Endothelial cell of umbilical vein (primary cell): Measurements from ENCODE around the gene TRRAP. TPM values are rescaled to one million over a fixed set of nuclear protein-coding genes. Genes with fewer than 3 reads are reported as not detected.

ENCODE experiments used
- BruUV-seq: library from RNA; stranded (reverse); fragments of 400-500 nt; replicated peaks from 2 replicates; lab custom pipeline; 2021; lab: Mats Ljungman, UMichigan
- CTCF ChIA-PET: fragments of 300-600, 350-600 bp; sonication (Branson Sonifier 250); formaldehyde crosslinking; loops from one replicate; lab custom pipeline; 2021; ENCODE audit warnings: antibody characterized with exemption, inconsistent platforms; lab: Charles Lee
- POLR2A ChIA-PET: fragments of 300-600, 350-600 bp; sonication (Branson Sonifier 250); formaldehyde crosslinking; loops from one replicate; lab custom pipeline; 2021; ENCODE audit warnings: antibody characterized with exemption, inconsistent platforms; lab: Charles Lee
- DNase-seq: peaks from one replicate; pipeline ENCODE4 v3.0.0-alpha.2; 2011; ENCODE audit warnings: low read depth, low spot score
- FAIRE-seq: peaks from 2 replicates; lab custom pipeline; 2011; peaks lifted over from hg19 to GRCh38; lab: Jason Lieb, UNC
- H2AFZ ChIP-seq: 2 replicates; pipeline ENCODE4 v1.6.0; 2012; ENCODE audit warnings: low read depth, low read length, control low read depth, inconsistent platforms
- H3K27ac ChIP-seq: 2 replicates; pipeline ENCODE4 v1.5.1; 2011; ENCODE audit warnings: low read depth, mild to moderate bottlenecking, control low read depth, low read length, moderate library complexity; ENCODE audit not compliant: insufficient read depth
- H3K27me3 ChIP-seq, 2 experiments: 2 replicates each; pipeline versions ENCODE4 v1.6.0 to v1.6.1; 2011; ENCODE audit warnings: low read length in 2 of 2, mixed read lengths in 1 of 2; ENCODE audit not compliant: control insufficient read depth in 2 of 2, insufficient read depth in 2 of 2
- H3K36me3 ChIP-seq, 2 experiments: 2 replicates in 1 of 2; 3 replicates in 1 of 2; pipeline ENCODE4 v1.5.1; 2011; ENCODE audit warnings: low read length in 2 of 2, mild to moderate bottlenecking in 1 of 2, moderate library complexity in 1 of 2; ENCODE audit not compliant: control insufficient read depth in 2 of 2, insufficient read depth in 2 of 2; ENCODE audit errors: extremely low read depth in 1 of 2
- H3K4me1 ChIP-seq: 3 replicates; pipeline ENCODE4 v1.5.1; 2011; ENCODE audit warnings: mild to moderate bottlenecking, low read length; ENCODE audit not compliant: control insufficient read depth, insufficient read depth; ENCODE audit errors: extremely low read depth
- H3K4me2 ChIP-seq: 2 replicates; pipeline ENCODE4 v1.6.1; 2011; ENCODE audit warnings: low read length, control low read depth, mixed read lengths; ENCODE audit not compliant: insufficient read depth
- H3K4me3 ChIP-seq, 3 experiments: fragments of 200-600 bp in 1 of 3; sonication (generic), shearing (Covaris generic) in 1 of 3; replicated peaks in 1 of 3; 2 replicates each; pipeline ENCODE4 v1.5.1; 2011 to 2016; ENCODE audit warnings: control low read depth in 3 of 3, low read length in 3 of 3, mild to moderate bottlenecking in 2 of 3, inconsistent platforms in 1 of 3, low read depth in 1 of 3, moderate library complexity in 1 of 3; ENCODE audit not compliant: insufficient read depth in 1 of 3
- H3K79me2 ChIP-seq: 2 replicates; pipeline ENCODE4 v1.6.0; 2012; ENCODE audit warnings: low read length, inconsistent platforms; ENCODE audit not compliant: control insufficient read depth, insufficient read depth
- H3K9ac ChIP-seq: replicated peaks from 2 replicates; pipeline ENCODE3; 2011; ENCODE audit warnings: low read length, control low read depth; ENCODE audit not compliant: insufficient read depth; ENCODE audit errors: extremely low read depth
- H3K9me1 ChIP-seq: replicated peaks from 3 replicates; pipeline ENCODE4 v1.6.0; 2011; ENCODE audit warnings: mild to moderate bottlenecking, low read length; ENCODE audit not compliant: control insufficient read depth, insufficient read depth; ENCODE audit errors: extremely low read depth
- H3K9me3 ChIP-seq: replicated peaks from 2 replicates; pipeline ENCODE4 v1.5.1; 2012; ENCODE audit warnings: low read length, inconsistent platforms; ENCODE audit not compliant: control insufficient read depth, insufficient read depth
- H4K20me1 ChIP-seq: replicated peaks from 2 replicates; pipeline ENCODE3; 2011; ENCODE audit warnings: mild to moderate bottlenecking, low read length; ENCODE audit not compliant: control insufficient read depth, insufficient read depth; ENCODE audit errors: extremely low read depth
- CTCF ChIP-seq, 2 donors: IDR thresholded peaks; 1 replicate in 1 of 2; 2 replicates in 1 of 2; pipeline ENCODE4 v1.5.1; 2011; ENCODE audit warnings: low read length in 2 of 2, mild to moderate bottlenecking in 2 of 2, moderate library complexity in 2 of 2, control low read depth in 1 of 2, inconsistent platforms in 1 of 2, low read depth in 1 of 2; ENCODE audit not compliant: insufficient read depth in 1 of 2; ENCODE audit errors: extremely low read depth in 1 of 2
- EZH2 ChIP-seq: IDR thresholded peaks from 2 replicates; pipeline ENCODE4 v1.6.1; 2012; ENCODE audit warnings: borderline replicate concordance, low read depth, mild to moderate bottlenecking, moderate library complexity, low read length, inconsistent platforms; ENCODE audit not compliant: severe bottlenecking
- FOS ChIP-seq: IDR thresholded peaks from 2 replicates; pipeline ENCODE4 v1.6.1; 2011; ENCODE audit warnings: mild to moderate bottlenecking, low read length, moderate library complexity, borderline replicate concordance; ENCODE audit not compliant: insufficient read depth
- GATA2 ChIP-seq: IDR thresholded peaks from 2 replicates; pipeline ENCODE4 v1.7.0; 2011; ENCODE audit warnings: low read depth, mild to moderate bottlenecking, moderate library complexity, mixed read lengths, low read length; ENCODE audit not compliant: insufficient read length, insufficient read depth
- JUN ChIP-seq: IDR thresholded peaks from 2 replicates; pipeline ENCODE4 v1.6.1; 2011; ENCODE audit warnings: borderline replicate concordance, low read depth; ENCODE audit not compliant: insufficient read length, insufficient read depth
- MAX ChIP-seq: IDR thresholded peaks from 2 replicates; pipeline ENCODE4 v1.6.1; 2011; ENCODE audit not compliant: insufficient read depth, insufficient read length
- MYC ChIP-seq: IDR thresholded peaks from one replicate; pipeline ENCODE4 v1.6.1; 2011; ENCODE audit warnings: mild to moderate bottlenecking, low read depth, low read length
- POLR2A ChIP-seq: IDR thresholded peaks from 2 replicates; pipeline ENCODE4 v1.6.1; 2012; ENCODE audit warnings: low read depth, mild to moderate bottlenecking, control low read depth, low read length
- POLR2AphosphoS5 ChIP-seq: IDR thresholded peaks from 2 replicates; pipeline ENCODE4 v1.6.1; 2012; ENCODE audit warnings: low read depth, mild to moderate bottlenecking, control low read depth, low read length, moderate library complexity; ENCODE audit not compliant: insufficient read depth
- dilution Hi-C: fragments of 300-500 bp; cut with MboI; formaldehyde crosslinking; loops from one replicate; pipeline ENCODE4 v1.15.0; 2019; ENCODE audit warnings: low sequenced_read_pairs; ENCODE audit not compliant: extremely low pct_ligation_motif_present
- intact Hi-C: fragments of 100-400 bp; cut with micrococcal nuclease; formaldehyde crosslinking; loops from one replicate; pipeline ENCODE4 v1.10.0; 2022
- polyA plus RNA-seq, 4 experiments: library from polyadenylated mRNA; depleted of rRNA in 3 of 4; stranded (reverse) in 3 of 4; unstranded in 1 of 4; fragments of >200 nt; gene quantifications; 2 replicates each; pipeline versions ENCODE4 v1.2.1 to v1.2.3, GENCODE V29; 2011 to 2012; ENCODE audit warnings: missing spikeins in 1 of 4
- total RNA-seq: library from RNA; stranded (reverse); gene quantifications from 2 replicates; pipeline ENCODE4 v1.2.3, GENCODE V29; 2021

Gene TRRAP
- total and polyA plus RNA-seq, 2 donors (not counting 3 experiments of a cell fraction or from before 2014, with no cell fraction given): 21.8 to 45.8 TPM

GRCh38 chr7:99020413-99020715 lies 142.0 kb downstream of the TRRAP start:
- Histone ChIP-seq H3K27me3 (no peaks in the 10 kb centered on the region), H4K20me1 (no peaks in the 10 kb centered on the region), H3K9ac (no peak overlapping the region), H3K4me1 (no peaks in the 10 kb centered on the region), H3K79me2 (no peaks in the 10 kb centered on the region), H3K36me3 (peaks cover 0 to 7% of the 10 kb centered on the region in 2 experiments), H3K4me3 (no peak overlapping the region), H3K9me1 (no peaks in the 10 kb centered on the region), H3K4me2 (no peak overlapping the region), H3K27ac (no peak overlapping the region), H3K9me3 (no peaks in the 10 kb centered on the region), H2AFZ (no peak overlapping the region)
- ChIA-PET POLR2A (no interaction called here), CTCF (interaction anchor here (1.3 kb wide), 1 partner anchor 16 kb away, joined by 4 read pairs; no protein-coding TSS in a partner anchor)
- intact Hi-C loops: no loop called here
- DNase-seq (no peak), FAIRE-seq (no peak)
- dilution Hi-C loops: no loop called here
- TF ChIP-seq FOS: no peak
- no peak for TF ChIP-seq GATA2
- TF ChIP-seq JUN: no peak
- TF ChIP-seq POLR2A: no peak
- TF ChIP-seq POLR2AphosphoS5: no peak
- TF ChIP-seq MYC: no peak
- TF ChIP-seq MAX: no peak
- TF ChIP-seq EZH2: no peak
- BruUV-seq: no TSS peak

- Histone ChIP-seq H3K79me2 (no peaks in the 10 kb centered on the region), H4K20me1 (no peaks in the 10 kb centered on the region), H3K27me3 (no peaks in the 10 kb centered on the region), H3K9me1 (no peaks in the 10 kb centered on the region), H3K9ac (no peak overlapping the region), H3K27ac (no peak overlapping the region), H3K4me2 (no peak overlapping the region), H3K36me3 (peaks cover 0 to 5% of the 10 kb centered on the region in 2 experiments), H3K4me1 (no peaks in the 10 kb centered on the region), H3K9me3 (no peaks in the 10 kb centered on the region), H3K4me3 (no peak overlapping the region), H2AFZ (no peak overlapping the region)
- intact Hi-C loops: no loop called here
- ChIA-PET CTCF (no interaction called here), POLR2A (interaction anchor here (0.7 kb wide), 1 partner anchor 87 kb away, joined by 4 read pairs; no protein-coding TSS in a partner anchor)
- TF ChIP-seq CTCF (IDR thresholded peaks at IDR 0.05; ENCODE audit: extremely low read depth in 1 of 2, insufficient read depth in 1 of 2, low read depth in 1 of 2, low read length in 2 of 2) (no peak), EZH2 (no peak), MYC (no peak), POLR2AphosphoS5 (no peak), FOS (no peak), MAX (no peak), POLR2A (no peak), GATA2 (no peak), JUN (no peak)
- FAIRE-seq (no peak), DNase-seq (peak; percentile 21)
- no TSS peak for BruUV-seq
- dilution Hi-C loops: no loop called here
Observed at GRCh38 chr7:99021941-99022560, 143.7 kb downstream of the TRRAP start.
